Activated naive CD4-positive, alpha-beta T cell treated with anti-CD3 and anti-CD28 coated beads, Interleukin-2, amount 10 ng/mL, durations not matched to agents 7 days and 5 days (primary cell): ENCODE results near the gene GMPR.
"Not testable (repeated sequence)": the region's sequence is repeated elsewhere in the genome, so short reads cannot be mapped to it uniquely, and the experiment has no call there.

Source experiments
- CTCF ChIA-PET: fragments of 350-600 bp; sonication (Branson Sonifier 250); formaldehyde crosslinking; loops from one replicate; lab custom pipeline; 2021; ENCODE audit warnings: antibody characterized with exemption; lab: Charles Lee
- DNase-seq: peaks from one replicate; pipeline ENCODE4 v3.0.0-alpha.2; 2020
- H3K27ac Mint-ChIP-seq: one replicate; pipeline ENCODE4 v1.8.0; 2021; ENCODE audit warnings: mild to moderate bottlenecking, moderate library complexity, mixed read lengths
- H3K27me3 Mint-ChIP-seq: one replicate; pipeline ENCODE4 v1.8.0; 2021; ENCODE audit warnings: mild to moderate bottlenecking, mixed read lengths
- H3K36me3 Mint-ChIP-seq: one replicate; pipeline ENCODE4 v1.8.0; 2021; ENCODE audit warnings: mixed read lengths
- H3K4me1 Mint-ChIP-seq: one replicate; pipeline ENCODE4 v1.8.0; 2021; ENCODE audit warnings: mixed read lengths
- H3K4me3 Mint-ChIP-seq: one replicate; pipeline ENCODE4 v1.8.0; 2021; ENCODE audit warnings: mild to moderate bottlenecking, moderate library complexity, mixed read lengths
- H3K9me3 Mint-ChIP-seq: one replicate; pipeline ENCODE4 v1.8.0; 2021; ENCODE audit warnings: mixed read lengths

Gene GMPR

GRCh38 chr6:16248271-16248853 lies 10.0 kb downstream of the GMPR start:
- CTCF ChIA-PET = no interaction called here
- Mint-ChIP-seq H3K4me3 (no peak overlapping the region), H3K36me3 (no peaks in the 10 kb centered on the region), H3K27ac (no peak overlapping the region), H3K27me3 (peaks cover 20% of the 10 kb centered on the region), H3K9me3 (no peaks in the 10 kb centered on the region), H3K4me1 (no peaks in the 10 kb centered on the region)
- no peak for DNase-seq

GRCh38 chr6:16249971-16250370 lies 11.6 kb downstream of the GMPR start:
- Mint-ChIP-seq H3K27ac (no peak overlapping the region), H3K9me3 (no peaks in the 10 kb centered on the region), H3K4me1 (no peaks in the 10 kb centered on the region), H3K36me3 (no peaks in the 10 kb centered on the region), H3K27me3 (peaks cover 9% of the 10 kb centered on the region), H3K4me3 (no peak overlapping the region)
- DNase-seq = no peak
- CTCF ChIA-PET = no interaction called here

- Mint-ChIP-seq H3K27me3 (peaks cover 2% of the 10 kb centered on the region), H3K4me1 (no peaks in the 10 kb centered on the region), H3K27ac (no peak overlapping the region), H3K36me3 (no peaks in the 10 kb centered on the region), H3K4me3 (no peak overlapping the region), H3K9me3 (no peaks in the 10 kb centered on the region)
- CTCF ChIA-PET = no interaction called here
- DNase-seq = no peak
These were observed 13.3 kb downstream of the GMPR start for GRCh38 chr6:16251706-16252105.

- H3K4me1 Mint-ChIP-seq = no peaks in the 10 kb centered on the region
- H3K36me3 Mint-ChIP-seq = no peaks in the 10 kb centered on the region
- DNase-seq = no peak
- no peaks in the 10 kb centered on the region for H3K27me3 Mint-ChIP-seq
- CTCF ChIA-PET = interaction anchor here (1.1 kb wide), 1 partner anchor 47 kb away, joined by 3 read pairs; no protein-coding TSS in a partner anchor
- no peaks in the 10 kb centered on the region for H3K9me3 Mint-ChIP-seq
- no peak overlapping the region for H3K27ac Mint-ChIP-seq
- no peak overlapping the region for H3K4me3 Mint-ChIP-seq
These were observed 14.4 kb downstream of the GMPR start for GRCh38 chr6:16252686-16253299.

- CTCF ChIA-PET = no interaction called here
- no peaks in the 10 kb centered on the region for H3K4me1 Mint-ChIP-seq
- H3K27ac Mint-ChIP-seq = no peak overlapping the region
- H3K9me3 Mint-ChIP-seq = no peaks in the 10 kb centered on the region
- DNase-seq = no peak
- no peaks in the 10 kb centered on the region for H3K36me3 Mint-ChIP-seq
- no peaks in the 10 kb centered on the region for H3K27me3 Mint-ChIP-seq
- H3K4me3 Mint-ChIP-seq = no peak overlapping the region
These were observed 15.2 kb downstream of the GMPR start for GRCh38 chr6:16253399-16254144.

GRCh38 chr6:16254535-16254934 lies 16.1 kb downstream of the GMPR start:
- Mint-ChIP-seq H3K27me3 (no peaks in the 10 kb centered on the region), H3K36me3 (no peaks in the 10 kb centered on the region), H3K4me1 (no peaks in the 10 kb centered on the region), H3K27ac (no peak overlapping the region), H3K9me3 (no peaks in the 10 kb centered on the region), H3K4me3 (no peak overlapping the region)
- CTCF ChIA-PET = no interaction called here
- DNase-seq = no peak

- Mint-ChIP-seq H3K4me1 (no peaks in the 10 kb centered on the region), H3K27ac (no peak overlapping the region), H3K27me3 (no peaks in the 10 kb centered on the region), H3K9me3 (no peaks in the 10 kb centered on the region), H3K36me3 (no peaks in the 10 kb centered on the region), H3K4me3 (no peak overlapping the region)
- CTCF ChIA-PET = no interaction called here
- no peak for DNase-seq
These were observed 18.4 kb downstream of the GMPR start for GRCh38 chr6:16256781-16257180.

- Mint-ChIP-seq H3K27me3 (no peaks in the 10 kb centered on the region), H3K36me3 (no peaks in the 10 kb centered on the region), H3K4me1 (no peaks in the 10 kb centered on the region), H3K9me3 (no peaks in the 10 kb centered on the region), H3K27ac (no peak overlapping the region), H3K4me3 (no peak overlapping the region)
- no peak for DNase-seq
- CTCF ChIA-PET = no interaction called here
These were observed 19.8 kb downstream of the GMPR start for GRCh38 chr6:16257999-16258708.

GRCh38 chr6:16258709-16259075 lies 20.3 kb downstream of the GMPR start:
- DNase-seq = no peak
- Mint-ChIP-seq H3K27me3 (no peaks in the 10 kb centered on the region), H3K4me1 (no peaks in the 10 kb centered on the region), H3K9me3 (no peaks in the 10 kb centered on the region), H3K27ac (no peak overlapping the region), H3K4me3 (no peak overlapping the region), H3K36me3 (no peaks in the 10 kb centered on the region)
- CTCF ChIA-PET = no interaction called here

GRCh38 chr6:16259604-16260003 lies 21.2 kb downstream of the GMPR start:
- H3K9me3 Mint-ChIP-seq, H3K36me3 Mint-ChIP-seq, CTCF ChIA-PET: not testable (repeated sequence)

GRCh38 chr6:16260602-16261001 lies 22.2 kb downstream of the GMPR start:
- CTCF ChIA-PET, DNase-seq, H3K4me1 Mint-ChIP-seq, H3K27ac Mint-ChIP-seq, H3K4me3 Mint-ChIP-seq, H3K27me3 Mint-ChIP-seq, H3K9me3 Mint-ChIP-seq, H3K36me3 Mint-ChIP-seq: not testable (repeated sequence)

More at GRCh38 chr6:16259604-16260003, 21.2 kb downstream of the GMPR start:
- H3K4me3 Mint-ChIP-seq, DNase-seq, H3K27ac Mint-ChIP-seq, H3K27me3 Mint-ChIP-seq, H3K4me1 Mint-ChIP-seq: not testable (repeated sequence)

- DNase-seq, CTCF ChIA-PET, H3K27ac Mint-ChIP-seq, H3K9me3 Mint-ChIP-seq, H3K4me1 Mint-ChIP-seq, H3K4me3 Mint-ChIP-seq, H3K27me3 Mint-ChIP-seq, H3K36me3 Mint-ChIP-seq: not testable (repeated sequence)
These were observed 24.4 kb downstream of the GMPR start for GRCh38 chr6:16262773-16263172.

GRCh38 chr6:16263464-16264099 lies 25.2 kb downstream of the GMPR start:
- H3K36me3 Mint-ChIP-seq, CTCF ChIA-PET, H3K27ac Mint-ChIP-seq, H3K4me1 Mint-ChIP-seq, H3K27me3 Mint-ChIP-seq, DNase-seq, H3K9me3 Mint-ChIP-seq, H3K4me3 Mint-ChIP-seq: not testable (repeated sequence)

GRCh38 chr6:16264785-16265184 lies 26.4 kb downstream of the GMPR start:
- H3K4me1 Mint-ChIP-seq = no peaks in the 10 kb centered on the region
- H3K36me3 Mint-ChIP-seq = no peaks in the 10 kb centered on the region
- peaks cover 4% of the 10 kb centered on the region for H3K27me3 Mint-ChIP-seq
- no peaks in the 10 kb centered on the region for H3K9me3 Mint-ChIP-seq
- no peak overlapping the region for H3K27ac Mint-ChIP-seq
- DNase-seq = no peak
- CTCF ChIA-PET = no interaction called here
- H3K4me3 Mint-ChIP-seq = no peak overlapping the region
